GM12891 (cell line): ENCODE results near the gene TPM1.

ENCODE experiments used
- DNase-seq: peaks from one replicate; pipeline ENCODE4 v3.0.0; 2011; ENCODE audit warnings: low spot score; ENCODE audit not compliant: insufficient read length
- FAIRE-seq: peaks from 2 replicates; lab custom pipeline; 2011; peaks lifted over from hg19 to GRCh38; lab: Jason Lieb, UNC
- PAX5 ChIP-seq: IDR thresholded peaks from 2 replicates; pipeline ENCODE4 v1.6.1; 2011; ENCODE audit warnings: low read length, moderate library complexity, mild to moderate bottlenecking; ENCODE audit not compliant: insufficient read depth, severe bottlenecking
- POLR2A ChIP-seq: IDR thresholded peaks from 2 replicates; pipeline ENCODE4 v1.6.1; 2011; ENCODE audit warnings: low read depth, low read length, control low read depth
- POLR2AphosphoS5 ChIP-seq: IDR thresholded peaks from 2 replicates; pipeline ENCODE4 v1.6.1; 2011; ENCODE audit warnings: low read depth, low read length, control low read depth
- POU2F2 ChIP-seq: IDR thresholded peaks from 2 replicates; pipeline ENCODE4 v1.6.1; 2011; ENCODE audit warnings: low read depth, mild to moderate bottlenecking, control low read depth, low read length, moderate library complexity
- SPI1 ChIP-seq: IDR thresholded peaks from 2 replicates; pipeline ENCODE4 v1.6.1; 2011; ENCODE audit warnings: low read depth, low read length, control low read depth
- TAF1 ChIP-seq: IDR thresholded peaks from 2 replicates; pipeline ENCODE4 v1.6.1; 2011; ENCODE audit warnings: low read depth, low read length, control low read depth

The TPM1 gene

DNA sequence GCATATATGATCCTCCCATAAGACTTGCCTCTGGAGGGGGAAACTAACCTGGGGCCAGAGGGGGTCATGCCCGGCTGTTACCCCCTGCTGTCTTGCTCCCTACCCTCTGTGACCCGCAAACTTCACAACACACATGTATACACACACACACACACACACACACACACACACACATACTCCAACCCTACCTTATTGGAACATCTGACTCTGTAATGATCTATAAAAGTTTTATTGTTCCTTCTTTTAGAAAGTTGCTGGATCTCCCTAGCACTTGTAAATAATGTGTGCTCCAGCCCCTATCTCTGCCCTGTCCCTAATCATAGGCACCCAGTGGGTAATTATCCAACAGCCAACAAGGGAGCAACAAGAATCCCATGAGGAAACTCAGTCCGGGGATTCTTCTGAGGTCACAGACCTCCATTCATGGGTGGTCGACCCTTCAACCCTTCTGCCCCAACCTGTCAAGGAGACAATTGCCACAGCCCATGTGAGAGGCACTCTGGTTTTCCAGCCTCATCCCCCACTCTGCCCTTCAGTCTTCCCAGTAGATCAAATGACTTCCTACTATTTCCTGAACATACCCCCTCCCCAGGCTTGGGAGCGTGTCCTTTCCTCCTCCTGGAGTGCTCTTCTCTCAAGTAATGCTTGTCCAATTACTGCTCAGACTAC is 14.0 kb upstream of the TPM1 start:
- no peak for DNase-seq
- FAIRE-seq = no peak
- TF ChIP-seq POU2F2 (no peak), POLR2AphosphoS5 (no peak), POLR2A (no peak), PAX5 (no peak), SPI1 (no peak)

DNA sequence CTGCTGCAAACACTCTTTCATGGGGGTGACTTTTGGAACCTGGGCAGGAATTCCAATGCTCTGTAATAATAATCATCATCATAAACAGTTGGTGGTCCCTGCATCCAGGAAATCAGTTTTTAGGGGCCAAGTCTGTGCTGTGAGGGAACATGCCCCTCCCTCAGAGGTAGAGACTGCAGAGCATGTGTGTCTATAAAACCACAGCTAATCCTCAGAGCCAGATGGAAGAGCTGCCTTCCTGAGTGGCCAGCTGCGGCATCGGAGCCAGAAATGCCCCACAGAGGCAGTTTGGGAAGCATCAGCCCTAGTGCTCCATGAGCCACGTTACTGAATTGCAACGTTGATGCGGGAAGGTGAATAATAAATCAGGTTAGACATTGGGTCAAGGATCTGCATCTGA is 12.9 kb upstream of the TPM1 start:
- no peak for FAIRE-seq

DNA sequence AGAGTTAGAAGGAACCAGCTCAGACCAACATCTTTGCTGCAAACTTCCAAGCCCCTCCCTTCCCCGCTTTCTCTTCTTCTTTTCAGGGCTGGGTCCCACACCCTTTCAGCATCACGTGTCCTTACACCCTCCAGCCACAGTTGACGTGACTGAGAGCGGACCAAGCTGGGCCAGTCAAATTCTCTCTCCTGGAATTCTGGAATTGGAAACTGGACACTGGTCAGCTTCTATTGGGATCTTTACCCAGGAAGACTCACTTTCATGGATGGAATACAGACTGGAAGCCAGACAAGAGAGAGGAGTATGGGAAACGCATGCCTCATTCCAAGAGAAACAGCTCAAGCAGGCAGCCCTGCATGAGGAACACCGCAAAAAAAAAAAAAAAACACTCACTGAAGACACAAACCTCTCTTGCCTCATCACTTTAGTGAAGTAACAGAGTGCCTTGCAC is 12.4 kb upstream of the TPM1 start:
- no peak for DNase-seq
- TF ChIP-seq POLR2A = no peak
- no peak for TF ChIP-seq SPI1
- TF ChIP-seq POU2F2 = no peak
- TF ChIP-seq POLR2AphosphoS5 = no peak
- TF ChIP-seq TAF1 = no peak
- TF ChIP-seq PAX5 = no peak
- no peak for FAIRE-seq

More for the DNA sequence above, 12.9 kb upstream of the TPM1 start:
- no peak for DNase-seq
- TF ChIP-seq SPI1 (no peak), POU2F2 (no peak)

DNA sequence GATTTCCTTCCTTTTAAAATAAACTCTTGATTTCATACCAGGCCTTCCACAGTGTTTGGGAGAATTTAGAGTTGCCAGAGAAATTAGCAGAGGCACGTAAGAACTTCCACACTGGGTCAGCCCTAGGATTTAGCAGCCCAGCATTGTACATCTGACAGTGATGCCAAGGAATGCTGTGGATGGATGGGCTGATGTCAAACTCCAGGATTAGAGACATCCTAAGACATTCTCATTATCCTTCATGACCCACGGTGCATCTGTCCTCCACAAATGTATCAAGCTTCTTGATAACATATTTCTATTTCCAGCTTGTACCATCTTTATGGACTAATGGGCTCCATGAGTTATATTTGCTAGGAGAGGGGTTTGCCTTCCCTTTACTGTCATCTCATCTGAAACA is 8.0 kb upstream of the TPM1 start:
- FAIRE-seq = no peak
- no peak for DNase-seq
- TF ChIP-seq SPI1 (no peak), POLR2AphosphoS5 (no peak), POLR2A (no peak), PAX5 (no peak), TAF1 (no peak), POU2F2 (no peak)

DNA sequence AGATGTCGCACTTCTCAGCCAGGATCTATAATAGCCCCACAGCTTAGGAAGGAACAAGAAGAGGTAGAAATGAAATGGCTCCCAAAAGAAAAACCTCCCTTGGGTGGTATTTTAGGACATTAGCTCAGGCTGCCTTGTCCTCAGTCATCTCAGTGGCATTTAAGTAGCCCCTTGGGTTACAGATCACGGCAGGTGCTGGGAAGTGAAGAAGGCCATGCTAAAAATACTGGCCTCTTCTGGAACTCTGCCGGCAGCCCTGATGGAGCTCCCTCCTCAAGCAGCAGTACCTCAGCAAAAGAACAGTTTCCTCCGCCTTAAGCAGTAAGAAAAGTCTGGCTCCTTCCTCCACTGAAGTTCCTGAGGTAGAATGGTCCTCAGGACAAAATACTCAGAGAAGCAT is 7.3 kb upstream of the TPM1 start:
- DNase-seq (no peak), FAIRE-seq (no peak)
- TF ChIP-seq SPI1 (no peak), TAF1 (no peak), PAX5 (no peak), POLR2A (no peak), POLR2AphosphoS5 (no peak), POU2F2 (no peak)

DNA sequence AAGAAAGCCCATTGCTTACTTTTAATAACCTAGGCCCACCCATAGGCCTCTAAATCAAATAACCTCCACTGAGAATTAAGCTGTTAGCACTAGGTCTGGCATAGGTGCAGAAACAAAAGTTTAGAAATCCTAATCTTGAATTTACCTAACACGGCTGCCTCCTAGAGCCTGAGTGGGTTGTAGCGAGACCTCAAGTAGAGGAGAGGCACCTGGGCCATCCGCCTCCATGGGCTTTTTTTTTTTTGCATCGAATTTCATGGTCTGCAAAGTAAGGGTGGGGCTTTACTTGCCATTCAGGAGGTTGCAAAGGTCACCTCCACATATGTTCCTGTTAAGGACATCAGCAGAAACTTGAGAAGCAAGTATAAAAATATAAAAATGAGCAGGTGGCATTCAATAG is 6.6 kb upstream of the TPM1 start:
- DNase-seq (no peak), FAIRE-seq (no peak)
- TF ChIP-seq POLR2A (no peak), POU2F2 (no peak), PAX5 (no peak), POLR2AphosphoS5 (no peak), TAF1 (no peak), SPI1 (no peak)

DNA sequence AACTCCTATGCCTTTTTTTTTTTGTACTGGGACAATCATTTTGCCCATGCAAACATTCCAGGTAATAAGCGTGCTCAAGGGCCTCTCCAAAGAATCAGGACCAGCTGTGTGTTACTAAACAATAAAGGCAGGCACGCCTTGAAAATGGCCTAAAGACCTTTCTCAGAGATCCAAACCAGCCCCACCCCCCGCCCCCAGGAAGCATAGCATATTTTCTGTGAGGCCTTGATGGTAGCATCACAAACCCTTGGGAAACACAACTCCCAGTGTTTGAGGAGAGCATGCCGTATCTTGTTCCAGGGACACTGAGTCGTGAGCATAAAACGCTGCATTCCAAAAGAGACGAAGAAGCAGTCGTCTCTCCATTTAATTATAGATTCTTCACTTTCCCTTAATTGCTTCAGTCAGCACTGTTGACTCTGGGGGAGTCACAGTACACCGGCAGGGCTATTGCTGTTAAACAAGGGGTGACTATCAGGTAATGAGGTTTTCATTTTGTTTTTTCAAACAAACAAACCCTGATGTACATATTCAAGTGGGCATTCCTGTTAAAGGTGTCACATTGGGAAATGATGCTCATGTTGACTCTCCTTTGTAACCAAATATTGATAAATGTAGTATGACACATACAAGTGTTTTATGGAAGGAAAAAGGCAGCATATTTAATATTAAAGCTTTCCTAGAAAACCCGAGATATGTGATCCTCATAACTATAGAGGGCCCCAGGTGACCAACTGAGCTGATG is 4.4 kb upstream of the TPM1 start:
- TF ChIP-seq POU2F2 = no peak
- no peak for TF ChIP-seq POLR2A
- no peak for TF ChIP-seq POLR2AphosphoS5
- TF ChIP-seq SPI1 = no peak
- TF ChIP-seq TAF1 = no peak
- TF ChIP-seq PAX5 = no peak
- FAIRE-seq (no peak), DNase-seq (no peak)

DNA sequence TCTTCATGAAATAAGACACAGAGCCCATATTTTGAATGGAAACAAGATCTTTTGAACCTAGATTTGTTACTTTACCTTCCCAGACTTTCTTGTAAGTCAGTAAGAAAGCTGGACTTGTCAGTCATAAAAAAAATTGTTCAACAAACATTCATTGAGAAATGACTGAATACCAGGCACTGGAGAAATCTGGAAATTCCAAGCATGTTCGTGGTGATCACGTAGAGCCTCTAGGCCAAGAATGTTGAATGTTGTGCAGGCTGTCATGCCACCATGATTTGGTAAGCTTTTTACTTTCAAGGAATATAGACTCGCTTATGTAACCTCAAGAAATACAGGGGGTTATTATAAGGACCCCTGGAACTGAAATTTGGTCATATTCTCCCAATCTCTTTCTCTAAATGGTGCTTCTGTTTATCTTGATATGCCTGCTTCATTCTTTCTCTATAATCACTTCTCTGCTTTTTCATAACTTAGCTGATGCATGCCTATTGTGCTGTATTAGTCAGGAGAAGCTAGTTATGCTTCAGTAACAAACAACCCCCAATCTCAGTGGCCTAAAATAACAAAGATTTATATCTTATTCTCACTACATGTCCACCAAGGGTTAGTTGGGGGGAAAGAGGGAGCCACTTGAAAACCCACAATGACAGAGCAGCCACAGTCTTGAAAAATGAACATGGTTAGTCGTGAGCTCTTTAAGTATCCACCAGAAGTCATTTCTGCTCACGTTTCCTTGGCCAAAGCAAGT is 3.4 kb upstream of the TPM1 start:
- FAIRE-seq = no peak
- no peak for DNase-seq
- TF ChIP-seq POLR2AphosphoS5 = no peak
- no peak for TF ChIP-seq TAF1
- TF ChIP-seq SPI1 = no peak
- TF ChIP-seq PAX5 = no peak
- TF ChIP-seq POU2F2 = no peak
- TF ChIP-seq POLR2A = no peak

DNA sequence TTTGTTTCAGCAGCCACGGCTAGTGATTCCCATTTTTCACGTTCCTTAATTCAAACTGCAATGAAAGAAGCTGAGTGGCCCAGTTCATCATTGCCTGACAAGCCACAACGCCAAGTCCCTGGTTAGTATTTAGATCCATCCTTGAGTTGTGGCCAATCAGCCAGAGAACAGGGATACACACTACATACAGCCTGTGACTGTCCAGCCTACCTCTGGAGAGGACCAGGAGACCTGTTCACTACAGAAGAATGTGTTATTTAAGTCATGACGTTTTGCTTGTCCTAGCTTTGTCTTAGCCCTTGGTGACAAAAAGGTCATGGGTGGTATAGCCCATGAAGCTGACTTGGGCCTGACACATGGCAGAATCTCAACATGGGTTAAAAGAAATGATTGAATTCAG is 2.7 kb upstream of the TPM1 start:
- FAIRE-seq (no peak), DNase-seq (no peak)
- TF ChIP-seq POLR2A (no peak), POU2F2 (no peak), POLR2AphosphoS5 (no peak)

DNA sequence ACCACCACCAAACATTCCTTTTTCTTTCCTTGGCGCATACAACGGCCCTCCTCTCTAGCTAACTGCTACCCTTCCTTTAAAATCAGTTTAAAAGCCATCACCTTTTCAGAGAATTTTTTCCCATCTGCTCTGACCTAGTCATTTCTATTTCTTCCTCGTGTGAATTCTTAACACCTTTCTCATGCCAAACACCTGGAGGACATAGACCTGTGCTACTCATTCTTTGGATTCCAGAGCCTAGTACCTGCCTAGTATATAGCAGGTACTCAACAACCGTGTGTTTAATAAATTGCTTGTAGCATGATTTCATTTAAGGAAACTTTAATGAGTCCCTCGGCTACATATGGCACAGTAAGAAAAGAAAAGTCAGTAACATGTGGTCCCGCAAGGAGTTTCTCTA is 2.0 kb upstream of the TPM1 start:
- TF ChIP-seq SPI1 = no peak
- no peak for TF ChIP-seq POU2F2
- TF ChIP-seq TAF1 = no peak
- TF ChIP-seq POLR2A = no peak
- no peak for TF ChIP-seq PAX5
- FAIRE-seq (no peak), DNase-seq (no peak)
